NK-92 (cell line): Measurements from ENCODE around the gene MRPL1.
"Not testable (repeated sequence)": the region's sequence is repeated elsewhere in the genome, so short reads cannot be mapped to it uniquely, and the experiment has no call there.

ENCODE experiments used
- DNase-seq: peaks from one replicate; lab custom pipeline; 2025; ENCODE audit not compliant: unreplicated experiment; lab: John Stamatoyannopoulos, UW

The MRPL1 gene

GRCh38 chr4:77963004-77963403, 100.4 kb downstream of the MRPL1 start:
- no peak for DNase-seq

- DNase-seq = not testable (repeated sequence)
Measured at GRCh38 chr4:77973657-77974056, 111.0 kb downstream of the MRPL1 start.

GRCh38 chr4:77982900-77983540, 120.4 kb downstream of the MRPL1 start:
- DNase-seq = not testable (repeated sequence)

- not testable (repeated sequence) for DNase-seq
Measured at GRCh38 chr4:77983612-77984311, 121.1 kb downstream of the MRPL1 start.

GRCh38 chr4:77989968-77990367, 127.3 kb downstream of the MRPL1 start:
- DNase-seq = no peak

- no peak for DNase-seq
Measured at GRCh38 chr4:77990456-77990855, 127.8 kb downstream of the MRPL1 start.

GRCh38 chr4:77990904-77991358, 128.3 kb downstream of the MRPL1 start:
- DNase-seq = no peak

- no peak for DNase-seq
Measured at GRCh38 chr4:77992581-77992980, 130.0 kb downstream of the MRPL1 start.

- DNase-seq = no peak
Measured at GRCh38 chr4:77994194-77994721, 131.6 kb downstream of the MRPL1 start.

GRCh38 chr4:77996076-77996475, 133.4 kb downstream of the MRPL1 start:
- DNase-seq = no peak

GRCh38 chr4:78001531-78001930, 138.9 kb downstream of the MRPL1 start:
- no peak for DNase-seq

- no peak for DNase-seq
Measured at GRCh38 chr4:78002260-78002659, 139.6 kb downstream of the MRPL1 start.
